Heart left ventricle (tissue), 13 donors: Measurements from ENCODE around the gene ADPRHL1.

Source experiments
- POLR2A ChIP-seq, 2 donors: fragments of 450-650 bp; IDR thresholded peaks; one replicate each; pipeline ENCODE4 v1.6.1; 2017; ENCODE audit warnings: antibody characterized with exemption in 2 of 2, mild to moderate bottlenecking in 2 of 2, moderate library complexity in 2 of 2
- TF ChIP-seq, protein P1 (sequence below), 12 donors: fragments of 200-600 bp; sonication (generic) in 4 of 12; IDR thresholded peaks; one replicate each; pipeline versions ENCODE4 v1.5.0 to v1.8.0; 2018 to 2022; ENCODE audit warnings: antibody characterized with exemption in 12 of 12, mild to moderate bottlenecking in 5 of 12
- donor health status: ischemic (EF 13 %, LVEDD 7.1; RV severe dilation, severe dysfunction).
- donor health status: DM: no; HTN: yes; CAD: no.
- donor health status: DM: no; HTN: no; CAD: no.
- donor health status: ischemic (EF 25% LVEDD 6.9; RV normal size, moderate dysfunction).
- donor health status: ischemic (EF 25% LVEDD 5.7; RV mildly dilated, moderate dysfunction).
- donor health status: ischemic (EF 35%, LVEDD 5.7; RV mildly dilated, moderate dysfunction).
- donor health status: nonischemic (EF 11% LVEDD 7.7; RV severe dilation, severe dysfunction).
- donor health status: DM: yes; HTN: yes; CAD: no.
- donor health status: PGD.
- donor health status: ischemic (EF 29% LVEDD 5.4; RV normal size, mild dysfunction).
- donor health status: nonischemic (EF 23%, LVEDD 6.1; RV moderate dilation, normal function).

DNA sequence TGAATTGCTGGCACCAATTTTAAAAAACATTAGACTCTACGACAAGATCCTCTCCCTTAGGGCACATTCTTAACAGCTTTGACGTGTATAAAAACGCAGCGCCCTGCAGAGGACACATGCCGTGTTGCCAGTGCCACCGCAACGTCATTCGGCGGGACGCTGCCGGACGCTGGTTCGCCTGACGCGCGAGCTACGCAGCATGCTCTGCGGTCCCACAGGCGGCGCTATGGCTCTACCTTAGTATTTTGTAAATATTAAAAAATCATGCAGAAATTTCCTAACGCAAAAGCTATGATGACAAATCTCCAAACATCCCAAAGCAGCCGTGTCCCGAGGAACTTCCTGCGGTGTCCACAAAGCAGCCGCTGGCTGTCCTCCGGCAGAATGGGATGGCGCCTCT, 4.2 kb upstream of the ADPRHL1 start:
- TF ChIP-seq, protein P1, sequence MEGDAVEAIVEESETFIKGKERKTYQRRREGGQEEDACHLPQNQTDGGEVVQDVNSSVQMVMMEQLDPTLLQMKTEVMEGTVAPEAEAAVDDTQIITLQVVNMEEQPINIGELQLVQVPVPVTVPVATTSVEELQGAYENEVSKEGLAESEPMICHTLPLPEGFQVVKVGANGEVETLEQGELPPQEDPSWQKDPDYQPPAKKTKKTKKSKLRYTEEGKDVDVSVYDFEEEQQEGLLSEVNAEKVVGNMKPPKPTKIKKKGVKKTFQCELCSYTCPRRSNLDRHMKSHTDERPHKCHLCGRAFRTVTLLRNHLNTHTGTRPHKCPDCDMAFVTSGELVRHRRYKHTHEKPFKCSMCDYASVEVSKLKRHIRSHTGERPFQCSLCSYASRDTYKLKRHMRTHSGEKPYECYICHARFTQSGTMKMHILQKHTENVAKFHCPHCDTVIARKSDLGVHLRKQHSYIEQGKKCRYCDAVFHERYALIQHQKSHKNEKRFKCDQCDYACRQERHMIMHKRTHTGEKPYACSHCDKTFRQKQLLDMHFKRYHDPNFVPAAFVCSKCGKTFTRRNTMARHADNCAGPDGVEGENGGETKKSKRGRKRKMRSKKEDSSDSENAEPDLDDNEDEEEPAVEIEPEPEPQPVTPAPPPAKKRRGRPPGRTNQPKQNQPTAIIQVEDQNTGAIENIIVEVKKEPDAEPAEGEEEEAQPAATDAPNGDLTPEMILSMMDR (IDR thresholded peaks at IDR 0.05): no peak
- TF ChIP-seq POLR2A (IDR thresholded peaks at IDR 0.05): no peak
